Activated naive CD4-positive, alpha-beta T cell treated with anti-CD3 and anti-CD28 coated beads, Interleukin-2, amount 10 ng/mL, durations not matched to agents 7 days and 5 days (primary cell): ENCODE measurements around the gene SLC7A10.
"Not testable (repeated sequence)": the region's sequence is repeated elsewhere in the genome, so short reads cannot be mapped to it uniquely, and the experiment has no call there.

Experiments
- CTCF ChIA-PET: fragments of 350-600 bp; sonication (Branson Sonifier 250); formaldehyde crosslinking; loops from one replicate; lab custom pipeline; 2021; ENCODE audit warnings: antibody characterized with exemption; lab: Charles Lee
- DNase-seq: peaks from one replicate; pipeline ENCODE4 v3.0.0-alpha.2; 2020
- H3K27ac Mint-ChIP-seq: one replicate; pipeline ENCODE4 v1.8.0; 2021; ENCODE audit warnings: mild to moderate bottlenecking, moderate library complexity, mixed read lengths
- H3K27me3 Mint-ChIP-seq: one replicate; pipeline ENCODE4 v1.8.0; 2021; ENCODE audit warnings: mild to moderate bottlenecking, mixed read lengths
- H3K36me3 Mint-ChIP-seq: one replicate; pipeline ENCODE4 v1.8.0; 2021; ENCODE audit warnings: mixed read lengths
- H3K4me1 Mint-ChIP-seq: one replicate; pipeline ENCODE4 v1.8.0; 2021; ENCODE audit warnings: mixed read lengths
- H3K4me3 Mint-ChIP-seq: one replicate; pipeline ENCODE4 v1.8.0; 2021; ENCODE audit warnings: mild to moderate bottlenecking, moderate library complexity, mixed read lengths
- H3K9me3 Mint-ChIP-seq: one replicate; pipeline ENCODE4 v1.8.0; 2021; ENCODE audit warnings: mixed read lengths

SLC7A10 gene

DNA sequence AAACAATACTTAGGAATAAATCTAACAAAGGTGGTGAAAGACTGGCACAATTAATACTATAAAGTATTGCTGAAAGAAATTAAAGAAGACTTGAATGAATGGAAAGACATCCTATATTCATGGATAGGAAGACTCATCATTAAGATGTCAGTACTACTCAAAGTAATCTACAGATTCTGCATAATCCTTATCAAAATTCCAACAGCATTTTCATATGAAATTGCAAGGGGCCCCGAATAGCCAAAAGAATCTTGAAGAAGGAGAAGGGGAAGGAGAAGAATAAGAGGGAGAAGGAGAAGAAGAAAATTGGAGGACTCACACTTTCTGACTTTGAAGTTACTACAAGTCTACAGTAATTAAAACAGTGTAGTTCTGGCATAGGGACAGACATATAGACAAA, 57.1 kb downstream of the SLC7A10 start:
- Mint-ChIP-seq H3K9me3 (peaks cover 17% of the 10 kb centered on the region), H3K4me3 (no peak overlapping the region), H3K36me3 (peaks cover 5% of the 10 kb centered on the region), H3K4me1 (peaks cover 5% of the 10 kb centered on the region), H3K27ac (no peak overlapping the region), H3K27me3 (peaks cover 7% of the 10 kb centered on the region)
- no peak for DNase-seq
- CTCF ChIA-PET: interaction anchor here (0.8 kb wide), 1 partner anchor 16 kb away, joined by 3 read pairs; no protein-coding TSS in a partner anchor

- no peak for DNase-seq
- no peak overlapping the region for H3K27ac Mint-ChIP-seq
- peaks cover 1% of the 10 kb centered on the region for H3K4me1 Mint-ChIP-seq
- H3K36me3 Mint-ChIP-seq: peaks cover 5% of the 10 kb centered on the region
- CTCF ChIA-PET: interaction anchor here (1.2 kb wide), 1 partner anchor 10 kb away, joined by 3 read pairs; no protein-coding TSS in a partner anchor
- peaks cover 7% of the 10 kb centered on the region for H3K27me3 Mint-ChIP-seq
- no peak overlapping the region for H3K4me3 Mint-ChIP-seq
- peaks cover 17% of the 10 kb centered on the region for H3K9me3 Mint-ChIP-seq
Observed at GRCh38 chr19:33167438-33167837, 58.2 kb downstream of the SLC7A10 start.

DNA sequence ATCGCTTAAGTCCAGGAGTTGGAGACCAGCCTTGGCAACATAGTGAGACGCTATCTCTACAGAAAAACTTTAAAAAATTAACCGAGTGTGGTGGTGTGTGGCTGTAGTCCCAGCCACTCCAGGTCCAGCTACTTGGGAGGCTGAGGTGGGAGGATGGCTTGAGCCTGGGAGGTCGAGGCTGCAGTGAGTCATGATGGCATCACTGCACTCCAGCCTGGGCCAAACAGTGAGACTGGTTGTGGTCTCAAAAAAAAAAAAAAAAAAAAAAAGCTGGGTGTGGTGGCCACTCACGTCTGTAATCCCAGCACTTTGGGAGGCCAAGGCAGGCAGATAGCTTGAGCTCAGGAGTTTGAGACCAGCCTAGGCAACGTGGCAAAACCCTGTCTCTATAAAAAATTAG, 59.6 kb downstream of the SLC7A10 start:
- Mint-ChIP-seq H3K4me1 (peaks cover 10% of the 10 kb centered on the region), H3K9me3 (peaks cover 17% of the 10 kb centered on the region)
- DNase-seq, H3K4me3 Mint-ChIP-seq, H3K27me3 Mint-ChIP-seq, H3K36me3 Mint-ChIP-seq, H3K27ac Mint-ChIP-seq: not testable (repeated sequence)
- CTCF ChIA-PET: interaction anchor here (1.2 kb wide), 1 partner anchor 8 kb away, joined by 3 read pairs; no protein-coding TSS in a partner anchor

GRCh38 chr19:33163481-33163880, 62.2 kb downstream of the SLC7A10 start:
- Mint-ChIP-seq H3K9me3 (peaks cover 9% of the 10 kb centered on the region), H3K27ac (no peak overlapping the region), H3K27me3 (peaks cover 7% of the 10 kb centered on the region), H3K4me3 (no peak overlapping the region), H3K36me3 (peaks cover 6% of the 10 kb centered on the region), H3K4me1 (peaks cover 34% of the 10 kb centered on the region)
- no peak for DNase-seq
- CTCF ChIA-PET: interaction anchor here (1.0 kb wide), 1 partner anchor 12 kb away, joined by 5 read pairs; no protein-coding TSS in a partner anchor

DNA sequence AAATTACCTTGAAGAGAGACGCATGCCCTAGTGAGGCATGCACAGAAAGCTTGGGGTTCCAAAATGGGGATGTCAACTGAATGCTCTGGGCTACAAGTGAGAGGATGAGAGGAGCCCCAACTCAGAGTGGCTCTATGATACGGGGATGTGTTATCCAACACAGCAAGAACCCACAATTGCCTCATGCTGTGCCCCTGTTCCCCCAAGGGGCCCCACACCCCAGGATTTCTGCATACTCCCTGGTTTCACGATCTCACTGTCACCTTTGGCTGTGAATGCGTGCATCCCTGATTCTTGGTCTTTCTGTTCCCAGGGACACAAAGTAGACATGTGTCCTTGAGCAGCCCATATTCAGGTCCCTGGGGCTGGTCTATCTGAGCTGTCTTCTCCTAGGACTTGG, 64.4 kb downstream of the SLC7A10 start:
- CTCF ChIA-PET: interaction anchor here (1.0 to 4.0 kb wide), 5 partner anchors 13 to 23 kb away, joined by 3 to 22 read pairs (median 5); no protein-coding TSS in a partner anchor
- Mint-ChIP-seq H3K4me3 (no peak overlapping the region), H3K9me3 (no peaks in the 10 kb centered on the region), H3K27ac (peak overlapping the region; percentile 89), H3K4me1 (peaks cover 43% of the 10 kb centered on the region), H3K36me3 (peaks cover 4% of the 10 kb centered on the region), H3K27me3 (no peaks in the 10 kb centered on the region)
- no peak for DNase-seq

DNA sequence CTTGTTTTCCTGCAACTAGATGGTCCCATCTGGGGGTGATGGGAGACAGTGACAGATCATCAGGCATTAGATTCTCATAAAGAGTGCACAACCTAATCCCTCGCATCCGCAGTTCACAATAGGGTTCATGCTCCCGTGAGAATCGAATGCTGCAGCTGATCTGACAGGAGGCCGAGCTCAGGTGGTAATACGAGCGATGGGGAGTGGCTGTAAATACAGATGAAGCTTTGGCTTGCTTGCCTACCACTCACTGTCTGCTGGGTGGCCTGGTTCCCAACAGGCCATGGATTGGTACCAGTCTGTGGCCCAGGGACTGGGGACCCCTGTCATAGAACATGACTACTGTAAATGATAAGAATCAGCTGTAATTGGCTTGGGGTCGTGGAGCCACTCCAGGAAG, 65.8 kb downstream of the SLC7A10 start:
- DNase-seq: no peak
- Mint-ChIP-seq H3K4me1 (peaks cover 43% of the 10 kb centered on the region), H3K27me3 (no peaks in the 10 kb centered on the region), H3K4me3 (no peak overlapping the region), H3K36me3 (peaks cover 4% of the 10 kb centered on the region), H3K9me3 (no peaks in the 10 kb centered on the region), H3K27ac (peak overlapping the region; percentile 89)
- CTCF ChIA-PET: interaction anchor here (0.9 to 4.0 kb wide), 8 partner anchors 11 to 31 kb away, joined by 3 to 22 read pairs (median 5); no protein-coding TSS in a partner anchor

DNA sequence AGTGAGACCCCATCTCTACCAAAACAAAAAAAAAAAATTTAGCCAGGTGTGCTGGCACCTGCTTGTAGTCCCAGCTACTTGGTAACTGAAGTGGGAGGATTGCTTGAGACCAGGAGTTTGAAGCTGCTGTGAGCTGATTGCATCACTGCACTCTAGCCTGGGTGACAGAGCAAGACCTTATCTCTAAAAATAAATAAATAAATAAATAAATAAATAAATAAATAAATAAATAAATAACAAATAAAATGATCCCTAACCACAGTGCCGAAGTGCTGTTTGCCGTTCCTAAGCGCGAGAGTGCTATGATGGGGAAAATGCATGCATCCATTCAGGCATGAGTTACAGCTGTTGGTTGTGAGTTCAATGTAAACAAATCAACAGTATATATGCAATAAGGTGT, 66.5 kb downstream of the SLC7A10 start:
- H3K27ac Mint-ChIP-seq: peak overlapping the region; percentile 76
- peaks cover 43% of the 10 kb centered on the region for H3K4me1 Mint-ChIP-seq
- H3K27me3 Mint-ChIP-seq: no peaks in the 10 kb centered on the region
- CTCF ChIA-PET: interaction anchor here (1.4 to 4.0 kb wide), 5 partner anchors 12 to 25 kb away, joined by 3 to 22 read pairs (median 10); no protein-coding TSS in a partner anchor
- DNase-seq: no peak
- no peak overlapping the region for H3K4me3 Mint-ChIP-seq
- H3K36me3 Mint-ChIP-seq: peaks cover 4% of the 10 kb centered on the region
- H3K9me3 Mint-ChIP-seq: no peaks in the 10 kb centered on the region
